ENCODE measurements around the gene COQ9. TPM values are rescaled to one million over a fixed set of nuclear protein-coding genes. Genes with fewer than 3 reads are reported as not detected.
"Not testable (repeated sequence)": the region's sequence is repeated elsewhere in the genome, so short reads cannot be mapped to it uniquely, and the experiment has no call there.

The COQ9 gene
- total RNA-seq, 2 donors from 2014 or later, result 29.5 to 33.5 TPM

- H3K36me3 ChIP-seq, result peaks cover 58% of the 10 kb centered on the region
Measured at GRCh38 chr16:57435838-57436237, 11.4 kb upstream of the COQ9 start.

DNA sequence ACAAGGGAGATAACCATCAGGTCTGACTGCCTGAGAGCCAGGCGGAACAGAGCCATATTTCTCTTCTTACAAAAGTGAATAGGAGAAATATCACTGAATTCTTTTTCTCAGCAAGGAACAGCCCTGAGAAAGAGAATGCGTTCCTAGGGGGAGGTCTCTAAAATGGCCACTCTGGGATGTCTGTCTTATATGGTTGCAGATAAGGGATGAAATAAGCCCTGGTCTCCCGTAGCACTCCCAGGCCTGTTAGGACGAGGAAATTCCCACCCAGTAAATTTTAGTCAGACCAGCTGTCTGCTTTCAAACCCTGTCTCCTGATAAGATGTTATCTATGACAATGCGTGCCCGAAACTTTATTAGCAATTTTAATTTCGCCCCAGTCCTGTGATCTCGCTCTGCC, 7.3 kb upstream of the COQ9 start:
- H3K36me3 ChIP-seq, result peaks cover 19% of the 10 kb centered on the region
- H3K4me3 ChIP-seq; H3K9me3 ChIP-seq; H3K27me3 ChIP-seq (replicated peaks; ENCODE audit: insufficient read depth); H3K4me1 ChIP-seq (ENCODE audit: control insufficient read depth in 1 of 2, low read depth in 2 of 2); H3K27ac ChIP-seq; DNase-seq (ENCODE audit: low spot score); ATAC-seq (ENCODE audit: insufficient number of reproducible peaks, low FRiP score, low read depth): not testable (repeated sequence)

More at GRCh38 chr16:57435838-57436237, 11.4 kb upstream of the COQ9 start:
- TF ChIP-seq, protein P1, sequence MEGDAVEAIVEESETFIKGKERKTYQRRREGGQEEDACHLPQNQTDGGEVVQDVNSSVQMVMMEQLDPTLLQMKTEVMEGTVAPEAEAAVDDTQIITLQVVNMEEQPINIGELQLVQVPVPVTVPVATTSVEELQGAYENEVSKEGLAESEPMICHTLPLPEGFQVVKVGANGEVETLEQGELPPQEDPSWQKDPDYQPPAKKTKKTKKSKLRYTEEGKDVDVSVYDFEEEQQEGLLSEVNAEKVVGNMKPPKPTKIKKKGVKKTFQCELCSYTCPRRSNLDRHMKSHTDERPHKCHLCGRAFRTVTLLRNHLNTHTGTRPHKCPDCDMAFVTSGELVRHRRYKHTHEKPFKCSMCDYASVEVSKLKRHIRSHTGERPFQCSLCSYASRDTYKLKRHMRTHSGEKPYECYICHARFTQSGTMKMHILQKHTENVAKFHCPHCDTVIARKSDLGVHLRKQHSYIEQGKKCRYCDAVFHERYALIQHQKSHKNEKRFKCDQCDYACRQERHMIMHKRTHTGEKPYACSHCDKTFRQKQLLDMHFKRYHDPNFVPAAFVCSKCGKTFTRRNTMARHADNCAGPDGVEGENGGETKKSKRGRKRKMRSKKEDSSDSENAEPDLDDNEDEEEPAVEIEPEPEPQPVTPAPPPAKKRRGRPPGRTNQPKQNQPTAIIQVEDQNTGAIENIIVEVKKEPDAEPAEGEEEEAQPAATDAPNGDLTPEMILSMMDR (IDR thresholded peaks at IDR 0.05), result no peak
- Histone ChIP-seq H3K27ac (no peak overlapping the region), H3K9me3 (no peaks in the 10 kb centered on the region), H3K4me1 (ENCODE audit: control insufficient read depth in 1 of 2, low read depth in 2 of 2) (no peaks in the 10 kb centered on the region), H3K4me3 (no peak overlapping the region), H3K27me3 (replicated peaks; ENCODE audit: insufficient read depth) (no peaks in the 10 kb centered on the region)
- DNase-seq (ENCODE audit: low spot score) (no peak), ATAC-seq (ENCODE audit: insufficient number of reproducible peaks, low FRiP score, low read depth) (no peak)

GRCh38 chr16:57440551-57440950, 6.7 kb upstream of the COQ9 start:
- H3K9me3 ChIP-seq; H3K4me1 ChIP-seq (ENCODE audit: control insufficient read depth in 1 of 2, low read depth in 2 of 2); H3K4me3 ChIP-seq; DNase-seq (ENCODE audit: low spot score); ATAC-seq (ENCODE audit: insufficient number of reproducible peaks, low FRiP score, low read depth); H3K27me3 ChIP-seq (replicated peaks; ENCODE audit: insufficient read depth); H3K27ac ChIP-seq: not testable (repeated sequence)
- H3K36me3 ChIP-seq, result peaks cover 19% of the 10 kb centered on the region

GRCh38 chr16:57444711-57445110, 2.6 kb upstream of the COQ9 start:
- H3K36me3 ChIP-seq, result peaks cover 4% of the 10 kb centered on the region
- no peak overlapping the region for H3K27ac ChIP-seq
- H3K4me1 ChIP-seq (ENCODE audit: control insufficient read depth in 1 of 2, low read depth in 2 of 2), result peaks cover 5 to 18% of the 10 kb centered on the region in 2 donors
- TF ChIP-seq, protein P1 (IDR thresholded peaks at IDR 0.05), result no peak
- ATAC-seq (ENCODE audit: insufficient number of reproducible peaks, low FRiP score, low read depth) (no peak), DNase-seq (ENCODE audit: low spot score) (no peak)
- no peaks in the 10 kb centered on the region for H3K27me3 ChIP-seq (replicated peaks; ENCODE audit: insufficient read depth)
- H3K9me3 ChIP-seq, result no peaks in the 10 kb centered on the region
- no peak overlapping the region for H3K4me3 ChIP-seq

DNA sequence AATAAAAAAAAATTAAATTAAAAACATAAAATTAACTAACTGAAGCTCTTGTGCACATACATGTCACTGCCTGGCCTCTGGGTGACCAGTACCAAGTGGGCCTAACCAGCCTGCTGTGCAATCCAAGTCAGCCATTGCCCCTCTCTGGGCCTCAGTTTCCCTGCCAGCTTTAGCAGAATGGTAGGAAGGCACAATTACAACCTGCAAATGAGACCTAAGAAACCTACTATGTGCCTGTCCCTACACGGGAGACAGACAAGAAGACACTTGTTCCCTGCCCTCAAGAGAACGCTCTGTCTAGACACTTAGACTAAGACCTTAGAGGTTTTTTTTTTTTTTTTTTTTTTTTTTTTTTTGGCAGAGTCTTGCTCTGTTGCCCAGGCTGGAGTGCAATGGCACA, 1.8 kb upstream of the COQ9 start:
- TF ChIP-seq, protein P1 (IDR thresholded peaks at IDR 0.05), result no peak
- no peak for DNase-seq (ENCODE audit: low spot score)
- ATAC-seq (ENCODE audit: insufficient number of reproducible peaks, low FRiP score, low read depth), result no peak
- Histone ChIP-seq H3K4me1 (ENCODE audit: control insufficient read depth in 1 of 2, low read depth in 2 of 2) (peaks cover 5 to 18% of the 10 kb centered on the region in 2 donors), H3K27ac (no peak overlapping the region), H3K4me3 (no peak overlapping the region), H3K27me3 (replicated peaks; ENCODE audit: insufficient read depth) (no peaks in the 10 kb centered on the region), H3K36me3 (no peaks in the 10 kb centered on the region), H3K9me3 (no peaks in the 10 kb centered on the region)

DNA sequence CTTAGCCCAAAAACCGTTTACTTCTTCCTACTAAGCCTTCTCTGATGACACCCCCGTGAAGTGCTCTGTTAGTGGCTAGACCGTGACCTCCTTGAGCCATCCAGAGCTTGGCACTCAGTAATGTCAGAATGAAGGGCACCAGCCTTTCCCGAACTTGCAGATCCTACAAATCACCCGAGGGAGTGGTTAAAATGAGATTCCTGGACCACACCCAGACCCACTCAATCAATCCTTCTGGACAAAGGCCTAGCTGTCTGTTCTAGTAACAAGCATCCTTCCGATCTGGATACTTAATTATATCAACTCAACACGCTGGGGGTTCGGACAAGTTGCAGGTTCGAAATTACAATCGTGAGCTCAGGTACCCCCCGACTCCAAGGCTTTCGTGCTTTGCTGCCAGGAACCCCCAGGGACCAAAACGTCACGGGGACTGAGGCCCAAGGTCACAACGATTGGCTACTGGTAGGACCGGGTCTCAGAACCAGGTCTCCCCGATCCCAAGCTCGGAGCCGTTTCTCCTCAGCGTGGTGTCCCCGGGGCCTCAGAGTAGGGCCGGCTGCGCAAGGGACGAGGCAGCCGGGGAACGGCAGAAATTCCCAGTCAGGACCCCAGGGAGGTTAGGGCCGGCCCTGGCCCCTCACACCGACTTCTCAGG, 621 bp upstream of the COQ9 start:
- Histone ChIP-seq H3K9me3 (no peaks in the 10 kb centered on the region), H3K4me3 (peak overlapping the region; percentile 90), H3K27ac (peak overlapping the region; percentile 79 to 88), H3K36me3 (peaks cover 3% of the 10 kb centered on the region), H3K4me1 (ENCODE audit: control insufficient read depth in 1 of 2, low read depth in 2 of 2) (peaks cover 5 to 18% of the 10 kb centered on the region in 2 donors), H3K27me3 (replicated peaks; ENCODE audit: insufficient read depth) (no peaks in the 10 kb centered on the region)
- DNase-seq (ENCODE audit: low spot score) (no peak), ATAC-seq (ENCODE audit: insufficient number of reproducible peaks, low FRiP score, low read depth) (peak; percentile 18)
- TF ChIP-seq, protein P1 (IDR thresholded peaks at IDR 0.05), result no peak

All from thoracic aorta (tissue), 2 donors.